Measurements from ENCODE around the gene SLC25A20. TPM values are rescaled to one million over a fixed set of nuclear protein-coding genes. Genes with fewer than 3 reads are reported as not detected.
"Not testable (repeated sequence)": the region's sequence is repeated elsewhere in the genome, so short reads cannot be mapped to it uniquely, and the experiment has no call there.

The SLC25A20 gene
- total RNA-seq, 1 donor from 2014 or later, result 7.5 TPM

GRCh38 chr3:48847053-48847503 is 51.6 kb downstream of the SLC25A20 start:
- peak overlapping the region; percentile 83 for H3K4me3 ChIP-seq (ENCODE audit: low read depth, low read length)
- no peak for DNase-seq (ENCODE audit: low read depth)
- no peak for TF ChIP-seq CTCF (conservative IDR thresholded peaks at IDR 0.05; ENCODE audit: low read depth, low read length)

- no peak for DNase-seq (ENCODE audit: low read depth)
- no peak overlapping the region for H3K4me3 ChIP-seq (ENCODE audit: low read depth, low read length)
- TF ChIP-seq CTCF (conservative IDR thresholded peaks at IDR 0.05; ENCODE audit: low read depth, low read length), result no peak
Observed at GRCh38 chr3:48845170-48845569, 53.5 kb downstream of the SLC25A20 start.

GRCh38 chr3:48837163-48837562 is 61.5 kb downstream of the SLC25A20 start:
- H3K4me3 ChIP-seq (ENCODE audit: low read depth, low read length), result no peak overlapping the region
- no peak for DNase-seq (ENCODE audit: low read depth)
- TF ChIP-seq CTCF (conservative IDR thresholded peaks at IDR 0.05; ENCODE audit: low read depth, low read length), result no peak

GRCh38 chr3:48835650-48836366 is 62.9 kb downstream of the SLC25A20 start:
- TF ChIP-seq CTCF (conservative IDR thresholded peaks at IDR 0.05; ENCODE audit: low read depth, low read length), result no peak
- H3K4me3 ChIP-seq (ENCODE audit: low read depth, low read length), result no peak overlapping the region
- DNase-seq (ENCODE audit: low read depth), result no peak

- H3K4me3 ChIP-seq (ENCODE audit: low read depth, low read length), result no peak overlapping the region
- DNase-seq (ENCODE audit: low read depth), result no peak
- no peak for TF ChIP-seq CTCF (conservative IDR thresholded peaks at IDR 0.05; ENCODE audit: low read depth, low read length)
Observed at GRCh38 chr3:48832684-48833083, 66.0 kb downstream of the SLC25A20 start.

GRCh38 chr3:48830715-48831114 is 68.0 kb downstream of the SLC25A20 start:
- DNase-seq (ENCODE audit: low read depth), result no peak
- no peak overlapping the region for H3K4me3 ChIP-seq (ENCODE audit: low read depth, low read length)
- no peak for TF ChIP-seq CTCF (conservative IDR thresholded peaks at IDR 0.05; ENCODE audit: low read depth, low read length)

- DNase-seq (ENCODE audit: low read depth), result not testable (repeated sequence)
Observed at GRCh38 chr3:48829525-48829924, 69.2 kb downstream of the SLC25A20 start.

GRCh38 chr3:48827874-48828273 is 70.8 kb downstream of the SLC25A20 start:
- not testable (repeated sequence) for DNase-seq (ENCODE audit: low read depth); H3K4me3 ChIP-seq (ENCODE audit: low read depth, low read length)

More at GRCh38 chr3:48829525-48829924, 69.2 kb downstream of the SLC25A20 start:
- H3K4me3 ChIP-seq (ENCODE audit: low read depth, low read length), result not testable (repeated sequence)
